CD4-positive, alpha-beta T cell (primary cell): ENCODE results near the gene FLII. TPM values are rescaled to one million over a fixed set of nuclear protein-coding genes. Genes with fewer than 3 reads are reported as not detected.
A peak's percentile ranks its signal among the peaks of the same experiment; 100 is the strongest.

ENCODE experiments used
- ATAC-seq: fragments of 200-7000 bp; cut with Tn5 transposase; one replicate; pipeline ENCODE4 v1.10.0; 2022; ENCODE audit warnings: mild to moderate bottlenecking; ENCODE audit not compliant: poor library complexity
- CTCF ChIA-PET: fragments of 350-600 bp; sonication (Branson Sonifier 250); formaldehyde crosslinking; loops from one replicate; lab custom pipeline; 2021; ENCODE audit warnings: antibody characterized with exemption, inconsistent platforms; lab: Charles Lee
- POLR2A ChIA-PET: fragments of 350-600 bp; sonication (Branson Sonifier 250); formaldehyde crosslinking; loops from one replicate; lab custom pipeline; 2021; ENCODE audit warnings: antibody characterized with exemption, inconsistent platforms; lab: Charles Lee
- DNase-seq, 14 experiments: peaks; one replicate each; pipeline ENCODE4 v3.0.0-alpha.2; 2013 to 2020; ENCODE audit warnings: mixed read lengths in 2 of 14
- H3K27ac ChIP-seq, 2 donors: one replicate each; pipeline versions ENCODE4 v1.5.1 to v1.7.0; 2013; ENCODE audit warnings: low read length in 2 of 2, low read depth in 1 of 2, mild to moderate bottlenecking in 1 of 2
- H3K27me3 ChIP-seq, 2 experiments: 1 replicate in 1 of 2; 2 replicates in 1 of 2; pipeline versions ENCODE4 v1.6.1 to v1.7.0; 2013; ENCODE audit warnings: low read length in 2 of 2, control low read depth in 1 of 2, mild to moderate bottlenecking in 1 of 2, moderate library complexity in 1 of 2; ENCODE audit not compliant: insufficient read depth in 2 of 2, control insufficient read depth in 1 of 2
- H3K36me3 ChIP-seq: one replicate; pipeline ENCODE4 v1.6.1; 2013; ENCODE audit warnings: low read length, control low read depth; ENCODE audit not compliant: insufficient read depth
- H3K4me1 ChIP-seq: one replicate; pipeline ENCODE4 v1.6.1; 2013; ENCODE audit warnings: low read length, control low read depth; ENCODE audit not compliant: insufficient read depth
- H3K4me3 ChIP-seq: one replicate; pipeline ENCODE4 v1.5.1; 2013; ENCODE audit warnings: mild to moderate bottlenecking, low read length, moderate library complexity
- H3K9me3 ChIP-seq, 2 experiments: 1 replicate in 1 of 2; 2 replicates in 1 of 2; pipeline versions ENCODE4 v1.6.1 to v1.7.0; 2013; ENCODE audit warnings: low read length in 2 of 2, mild to moderate bottlenecking in 2 of 2, control low read depth in 1 of 2, moderate library complexity in 1 of 2; ENCODE audit not compliant: control insufficient read depth in 1 of 2, insufficient read depth in 1 of 2
- H3K27ac Mint-ChIP-seq: one replicate; pipeline ENCODE4 v1.8.0; 2020; ENCODE audit warnings: mixed read lengths
- H3K27me3 Mint-ChIP-seq: one replicate; pipeline ENCODE4 v1.8.0; 2021; ENCODE audit warnings: mixed read lengths
- H3K36me3 Mint-ChIP-seq: one replicate; pipeline ENCODE4 v1.8.0; 2021; ENCODE audit warnings: low read depth, mixed read lengths
- H3K4me1 Mint-ChIP-seq: one replicate; pipeline ENCODE4 v1.8.0; 2021; ENCODE audit warnings: low read depth, mixed read lengths
- H3K4me3 Mint-ChIP-seq: one replicate; pipeline ENCODE4 v1.8.0; 2020; ENCODE audit warnings: mild to moderate bottlenecking, mixed read lengths
- H3K9me3 Mint-ChIP-seq: one replicate; pipeline ENCODE4 v1.8.0; 2020; ENCODE audit warnings: mixed read lengths
- CTCF ChIP-seq: fragments of 200-600 bp; IDR thresholded peaks from one replicate; pipeline ENCODE4 v1.8.0; 2022; ENCODE audit warnings: antibody characterized with exemption, mild to moderate bottlenecking
- intact Hi-C, 2 experiments: fragments of 100-400 bp; cut with DNase I in 1 of 2; cut with micrococcal nuclease in 1 of 2; formaldehyde crosslinking; loops; one replicate each; pipeline versions ENCODE4 v1.15.1 to v1.9.0; 2023 to 2025; cut with DNase I, micrococcal nuclease
- total RNA-seq, 174 experiments: library from RNA in 2 of 174; stranded (reverse) in 2 of 174; gene quantifications; one replicate each; pipeline ENCODE4 v1.2.3 and lab custom pipeline; 2021 to 2026

Gene FLII
- total RNA-seq, 2 experiments from 2014 or later, result 179 to 190 TPM

DNA sequence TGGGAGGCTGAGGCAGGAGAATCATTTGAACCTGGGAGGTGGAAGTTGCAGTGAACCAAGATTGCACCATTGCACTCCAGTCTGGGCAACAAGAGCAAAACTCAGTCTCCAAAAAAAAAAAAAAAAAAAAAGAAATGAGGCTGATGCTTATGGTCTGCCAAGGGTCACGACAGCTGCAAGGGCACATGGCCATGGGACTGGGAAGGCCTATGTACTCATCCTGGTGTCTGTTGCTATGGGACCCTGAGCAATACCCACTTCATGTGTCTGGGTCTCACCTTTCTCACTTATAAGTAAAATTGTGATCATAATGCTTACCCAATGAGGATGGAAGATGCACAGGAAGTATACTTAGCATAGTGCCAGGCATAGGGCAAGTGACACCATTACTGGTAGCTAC lies 18.5 kb upstream of the FLII start:
- DNase-seq, result no peak
- intact Hi-C loops, result no loop called here
- ChIA-PET CTCF (interaction anchor here (0.7 kb wide), 1 partner anchor 780 kb away, joined by 3 read pairs; no protein-coding TSS in a partner anchor), POLR2A (no interaction called here)
- Mint-ChIP-seq H3K27ac (no peak overlapping the region), H3K27me3 (no peaks in the 10 kb centered on the region), H3K4me1 (no peaks in the 10 kb centered on the region), H3K36me3 (peaks cover 50% of the 10 kb centered on the region), H3K4me3 (no peak overlapping the region), H3K9me3 (no peaks in the 10 kb centered on the region)
- no peak for ATAC-seq
- no peaks in the 10 kb centered on the region for H3K4me1 ChIP-seq
- no peaks in the 10 kb centered on the region for H3K9me3 ChIP-seq
- H3K27me3 ChIP-seq, result no peaks in the 10 kb centered on the region
- no peak overlapping the region for H3K4me3 ChIP-seq
- peaks cover 65% of the 10 kb centered on the region for H3K36me3 ChIP-seq
- no peak overlapping the region for H3K27ac ChIP-seq
- TF ChIP-seq CTCF, result no peak

GRCh38 chr17:18270046-18270931 lies 11.8 kb upstream of the FLII start:
- no peaks in the 10 kb centered on the region for H3K27me3 ChIP-seq
- intact Hi-C loops, result no loop called here
- ChIA-PET CTCF (no interaction called here), POLR2A (no interaction called here)
- DNase-seq (no peak), ATAC-seq (no peak)
- Mint-ChIP-seq H3K36me3 (peaks cover 5% of the 10 kb centered on the region), H3K27me3 (no peaks in the 10 kb centered on the region), H3K4me3 (no peak overlapping the region), H3K9me3 (no peaks in the 10 kb centered on the region), H3K27ac (peak overlapping the region; percentile 30), H3K4me1 (no peaks in the 10 kb centered on the region)
- no peak overlapping the region for H3K27ac ChIP-seq
- H3K4me3 ChIP-seq, result no peak overlapping the region
- peaks cover 16% of the 10 kb centered on the region for H3K36me3 ChIP-seq
- H3K4me1 ChIP-seq, result peaks cover 9% of the 10 kb centered on the region
- no peaks in the 10 kb centered on the region for H3K9me3 ChIP-seq
- no peak for TF ChIP-seq CTCF

GRCh38 chr17:18267927-18268711 lies 9.6 kb upstream of the FLII start:
- no peak for TF ChIP-seq CTCF

More at GRCh38 chr17:18267927-18268711, 9.6 kb upstream of the FLII start:
- DNase-seq (no peak), ATAC-seq (no peak)
- POLR2A ChIA-PET, result no interaction called here
- peaks cover 24% of the 10 kb centered on the region for H3K36me3 ChIP-seq
- H3K4me3 ChIP-seq, result no peak overlapping the region
- H3K27me3 Mint-ChIP-seq, result no peaks in the 10 kb centered on the region
- CTCF ChIA-PET, result no interaction called here
- H3K9me3 Mint-ChIP-seq, result no peaks in the 10 kb centered on the region
- H3K27ac Mint-ChIP-seq, result no peak overlapping the region
- peaks cover 9% of the 10 kb centered on the region for H3K4me1 ChIP-seq
- intact Hi-C loops, result no loop called here
- peaks cover 3% of the 10 kb centered on the region for H3K4me1 Mint-ChIP-seq
- no peaks in the 10 kb centered on the region for H3K27me3 ChIP-seq
- H3K4me3 Mint-ChIP-seq, result no peak overlapping the region
- peaks cover 8% of the 10 kb centered on the region for H3K36me3 Mint-ChIP-seq
- no peak overlapping the region for H3K27ac ChIP-seq
- no peaks in the 10 kb centered on the region for H3K9me3 ChIP-seq
